ENCODE measurements around the gene XCR1. TPM values are rescaled to one million over a fixed set of nuclear protein-coding genes. Genes with fewer than 3 reads are reported as not detected.

XCR1 gene
- total and polyA plus RNA-seq, 2 experiments from 2014 or later, result not detected

DNA sequence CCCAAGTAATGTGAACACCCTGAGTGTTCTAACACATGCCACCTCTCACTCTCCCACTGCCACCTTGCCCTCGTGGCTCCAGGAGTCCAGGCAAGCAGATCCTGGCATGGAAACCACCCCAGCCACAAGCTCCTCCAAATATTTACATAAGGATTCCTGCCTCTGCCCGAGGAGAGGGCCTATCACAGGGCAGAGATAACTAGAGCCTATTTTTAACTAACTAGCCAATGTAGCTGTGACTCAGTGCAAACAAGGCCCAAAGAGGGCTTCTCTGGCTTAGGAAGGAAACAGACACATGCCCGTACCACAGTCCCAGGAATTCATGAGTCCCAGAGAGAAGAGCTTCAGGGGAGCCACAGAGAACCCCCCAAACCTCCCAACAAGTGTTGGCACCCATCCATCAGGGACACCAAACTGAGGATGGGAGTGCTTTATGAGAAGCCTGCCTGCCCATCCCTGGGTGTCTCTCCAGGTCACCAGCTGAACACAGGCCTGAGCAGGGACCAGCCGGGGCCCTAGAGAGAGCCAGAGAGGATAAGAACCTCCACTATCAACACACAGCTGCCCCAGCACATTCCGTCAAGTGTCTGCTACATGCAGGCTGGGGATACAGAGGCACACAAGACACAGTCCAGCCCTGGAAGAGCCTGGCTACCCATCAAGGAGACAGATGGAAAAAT lies 40.8 kb downstream of the XCR1 start:
- H3K27me3 Mint-ChIP-seq (ENCODE audit: insufficient read depth, low read depth, poor library complexity), result peaks cover 8% of the 10 kb centered on the region
- Histone ChIP-seq H3K79me2 (replicated peaks; ENCODE audit: insufficient read depth) (peaks cover 51% of the 10 kb centered on the region), H3F3A (replicated peaks; ENCODE audit: low read depth) (no peaks in the 10 kb centered on the region), H3K36me3 (ENCODE audit: insufficient read depth) (peaks cover 27% of the 10 kb centered on the region), H3K4me1 (ENCODE audit: insufficient read depth) (peaks cover 7% of the 10 kb centered on the region; the same call in 1 of the 2 replicates), H3K4me2 (no peak overlapping the region), H3K4me3 (no peak overlapping the region), H3K9me2 (ENCODE audit: insufficient read depth) (no peaks in the 10 kb centered on the region), H4K20me1 (replicated peaks; ENCODE audit: insufficient read depth) (peaks cover 10% of the 10 kb centered on the region), H3K27ac (ENCODE audit: low read depth) (no peak overlapping the region), H2AFZ (no peak overlapping the region), H3K27me3 (ENCODE audit: insufficient read depth) (no peaks in the 10 kb centered on the region)
- DNase-seq (ENCODE audit: low spot score), result no peak
- H3K4me3 Mint-ChIP-seq, result no peak overlapping the region; the same call in 2 of the 3 replicates
- H3K27ac Mint-ChIP-seq, result no peak overlapping the region
- ATAC-seq, result no peak
- H3K9me3 Mint-ChIP-seq, result no peaks in the 10 kb centered on the region; the same call in 2 of the 3 replicates
- peaks cover 19% of the 10 kb centered on the region for H3K36me3 Mint-ChIP-seq (ENCODE audit: low read depth)
- TF ChIP-seq, protein P1, sequence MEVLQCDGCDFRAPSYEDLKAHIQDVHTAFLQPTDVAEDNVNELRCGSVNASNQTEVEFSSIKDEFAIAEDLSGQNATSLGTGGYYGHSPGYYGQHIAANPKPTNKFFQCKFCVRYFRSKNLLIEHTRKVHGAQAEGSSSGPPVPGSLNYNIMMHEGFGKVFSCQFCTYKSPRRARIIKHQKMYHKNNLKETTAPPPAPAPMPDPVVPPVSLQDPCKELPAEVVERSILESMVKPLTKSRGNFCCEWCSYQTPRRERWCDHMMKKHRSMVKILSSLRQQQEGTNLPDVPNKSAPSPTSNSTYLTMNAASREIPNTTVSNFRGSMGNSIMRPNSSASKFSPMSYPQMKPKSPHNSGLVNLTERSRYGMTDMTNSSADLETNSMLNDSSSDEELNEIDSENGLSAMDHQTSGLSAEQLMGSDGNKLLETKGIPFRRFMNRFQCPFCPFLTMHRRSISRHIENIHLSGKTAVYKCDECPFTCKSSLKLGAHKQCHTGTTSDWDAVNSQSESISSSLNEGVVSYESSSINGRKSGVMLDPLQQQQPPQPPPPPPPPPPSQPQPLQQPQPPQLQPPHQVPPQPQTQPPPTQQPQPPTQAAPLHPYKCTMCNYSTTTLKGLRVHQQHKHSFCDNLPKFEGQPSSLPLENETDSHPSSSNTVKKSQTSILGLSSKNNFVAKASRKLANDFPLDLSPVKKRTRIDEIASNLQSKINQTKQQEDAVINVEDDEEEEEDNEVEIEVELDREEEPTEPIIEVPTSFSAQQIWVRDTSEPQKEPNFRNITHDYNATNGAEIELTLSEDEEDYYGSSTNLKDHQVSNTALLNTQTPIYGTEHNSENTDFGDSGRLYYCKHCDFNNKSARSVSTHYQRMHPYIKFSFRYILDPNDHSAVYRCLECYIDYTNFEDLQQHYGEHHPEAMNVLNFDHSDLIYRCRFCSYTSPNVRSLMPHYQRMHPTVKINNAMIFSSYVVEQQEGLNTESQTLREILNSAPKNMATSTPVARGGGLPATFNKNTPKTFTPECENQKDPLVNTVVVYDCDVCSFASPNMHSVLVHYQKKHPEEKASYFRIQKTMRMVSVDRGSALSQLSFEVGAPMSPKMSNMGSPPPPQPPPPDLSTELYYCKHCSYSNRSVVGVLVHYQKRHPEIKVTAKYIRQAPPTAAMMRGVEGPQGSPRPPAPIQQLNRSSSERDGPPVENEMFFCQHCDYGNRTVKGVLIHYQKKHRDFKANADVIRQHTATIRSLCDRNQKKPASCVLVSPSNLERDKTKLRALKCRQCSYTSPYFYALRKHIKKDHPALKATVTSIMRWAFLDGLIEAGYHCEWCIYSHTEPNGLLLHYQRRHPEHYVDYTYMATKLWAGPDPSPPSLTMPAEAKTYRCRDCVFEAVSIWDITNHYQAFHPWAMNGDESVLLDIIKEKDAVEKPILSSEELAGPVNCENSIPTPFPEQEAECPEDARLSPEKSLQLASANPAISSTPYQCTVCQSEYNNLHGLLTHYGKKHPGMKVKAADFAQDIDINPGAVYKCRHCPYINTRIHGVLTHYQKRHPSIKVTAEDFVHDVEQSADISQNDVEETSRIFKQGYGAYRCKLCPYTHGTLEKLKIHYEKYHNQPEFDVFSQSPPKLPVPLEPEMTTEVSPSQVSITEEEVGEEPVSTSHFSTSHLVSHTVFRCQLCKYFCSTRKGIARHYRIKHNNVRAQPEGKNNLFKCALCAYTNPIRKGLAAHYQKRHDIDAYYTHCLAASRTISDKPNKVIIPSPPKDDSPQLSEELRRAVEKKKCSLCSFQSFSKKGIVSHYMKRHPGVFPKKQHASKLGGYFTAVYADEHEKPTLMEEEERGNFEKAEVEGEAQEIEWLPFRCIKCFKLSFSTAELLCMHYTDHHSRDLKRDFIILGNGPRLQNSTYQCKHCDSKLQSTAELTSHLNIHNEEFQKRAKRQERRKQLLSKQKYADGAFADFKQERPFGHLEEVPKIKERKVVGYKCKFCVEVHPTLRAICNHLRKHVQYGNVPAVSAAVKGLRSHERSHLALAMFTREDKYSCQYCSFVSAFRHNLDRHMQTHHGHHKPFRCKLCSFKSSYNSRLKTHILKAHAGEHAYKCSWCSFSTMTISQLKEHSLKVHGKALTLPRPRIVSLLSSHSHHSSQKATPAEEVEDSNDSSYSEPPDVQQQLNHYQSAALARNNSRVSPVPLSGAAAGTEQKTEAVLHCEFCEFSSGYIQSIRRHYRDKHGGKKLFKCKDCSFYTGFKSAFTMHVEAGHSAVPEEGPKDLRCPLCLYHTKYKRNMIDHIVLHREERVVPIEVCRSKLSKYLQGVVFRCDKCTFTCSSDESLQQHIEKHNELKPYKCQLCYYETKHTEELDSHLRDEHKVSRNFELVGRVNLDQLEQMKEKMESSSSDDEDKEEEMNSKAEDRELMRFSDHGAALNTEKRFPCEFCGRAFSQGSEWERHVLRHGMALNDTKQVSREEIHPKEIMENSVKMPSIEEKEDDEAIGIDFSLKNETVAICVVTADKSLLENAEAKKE (CRISPR knock-in tag; IDR thresholded peaks at IDR 0.05), result no peak
- TF ChIP-seq, protein P2, sequence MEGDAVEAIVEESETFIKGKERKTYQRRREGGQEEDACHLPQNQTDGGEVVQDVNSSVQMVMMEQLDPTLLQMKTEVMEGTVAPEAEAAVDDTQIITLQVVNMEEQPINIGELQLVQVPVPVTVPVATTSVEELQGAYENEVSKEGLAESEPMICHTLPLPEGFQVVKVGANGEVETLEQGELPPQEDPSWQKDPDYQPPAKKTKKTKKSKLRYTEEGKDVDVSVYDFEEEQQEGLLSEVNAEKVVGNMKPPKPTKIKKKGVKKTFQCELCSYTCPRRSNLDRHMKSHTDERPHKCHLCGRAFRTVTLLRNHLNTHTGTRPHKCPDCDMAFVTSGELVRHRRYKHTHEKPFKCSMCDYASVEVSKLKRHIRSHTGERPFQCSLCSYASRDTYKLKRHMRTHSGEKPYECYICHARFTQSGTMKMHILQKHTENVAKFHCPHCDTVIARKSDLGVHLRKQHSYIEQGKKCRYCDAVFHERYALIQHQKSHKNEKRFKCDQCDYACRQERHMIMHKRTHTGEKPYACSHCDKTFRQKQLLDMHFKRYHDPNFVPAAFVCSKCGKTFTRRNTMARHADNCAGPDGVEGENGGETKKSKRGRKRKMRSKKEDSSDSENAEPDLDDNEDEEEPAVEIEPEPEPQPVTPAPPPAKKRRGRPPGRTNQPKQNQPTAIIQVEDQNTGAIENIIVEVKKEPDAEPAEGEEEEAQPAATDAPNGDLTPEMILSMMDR (conservative IDR thresholded peaks at IDR 0.05; ENCODE audit: low read depth in 2 of 2), result no peak
- TF ChIP-seq POLR2AphosphoS5 (IDR thresholded peaks at IDR 0.05; ENCODE audit: low read depth) (no peak), ZNF114 (CRISPR knock-in tag; IDR thresholded peaks at IDR 0.05) (no peak), EZH2phosphoT487 (IDR thresholded peaks at IDR 0.05; ENCODE audit: unreplicated experiment) (no peak), STAT1 (IDR thresholded peaks at IDR 0.05; ENCODE audit: unreplicated experiment) (no peak), ZNF331 (CRISPR knock-in tag; IDR thresholded peaks at IDR 0.05; ENCODE audit: low read depth) (no peak), NANOG (IDR thresholded peaks at IDR 0.05; ENCODE audit: borderline replicate concordance) (no peak), CREB1 (CRISPR knock-in tag; IDR thresholded peaks at IDR 0.05; ENCODE audit: low read depth) (no peak)
- TF ChIP-seq, protein P3, sequence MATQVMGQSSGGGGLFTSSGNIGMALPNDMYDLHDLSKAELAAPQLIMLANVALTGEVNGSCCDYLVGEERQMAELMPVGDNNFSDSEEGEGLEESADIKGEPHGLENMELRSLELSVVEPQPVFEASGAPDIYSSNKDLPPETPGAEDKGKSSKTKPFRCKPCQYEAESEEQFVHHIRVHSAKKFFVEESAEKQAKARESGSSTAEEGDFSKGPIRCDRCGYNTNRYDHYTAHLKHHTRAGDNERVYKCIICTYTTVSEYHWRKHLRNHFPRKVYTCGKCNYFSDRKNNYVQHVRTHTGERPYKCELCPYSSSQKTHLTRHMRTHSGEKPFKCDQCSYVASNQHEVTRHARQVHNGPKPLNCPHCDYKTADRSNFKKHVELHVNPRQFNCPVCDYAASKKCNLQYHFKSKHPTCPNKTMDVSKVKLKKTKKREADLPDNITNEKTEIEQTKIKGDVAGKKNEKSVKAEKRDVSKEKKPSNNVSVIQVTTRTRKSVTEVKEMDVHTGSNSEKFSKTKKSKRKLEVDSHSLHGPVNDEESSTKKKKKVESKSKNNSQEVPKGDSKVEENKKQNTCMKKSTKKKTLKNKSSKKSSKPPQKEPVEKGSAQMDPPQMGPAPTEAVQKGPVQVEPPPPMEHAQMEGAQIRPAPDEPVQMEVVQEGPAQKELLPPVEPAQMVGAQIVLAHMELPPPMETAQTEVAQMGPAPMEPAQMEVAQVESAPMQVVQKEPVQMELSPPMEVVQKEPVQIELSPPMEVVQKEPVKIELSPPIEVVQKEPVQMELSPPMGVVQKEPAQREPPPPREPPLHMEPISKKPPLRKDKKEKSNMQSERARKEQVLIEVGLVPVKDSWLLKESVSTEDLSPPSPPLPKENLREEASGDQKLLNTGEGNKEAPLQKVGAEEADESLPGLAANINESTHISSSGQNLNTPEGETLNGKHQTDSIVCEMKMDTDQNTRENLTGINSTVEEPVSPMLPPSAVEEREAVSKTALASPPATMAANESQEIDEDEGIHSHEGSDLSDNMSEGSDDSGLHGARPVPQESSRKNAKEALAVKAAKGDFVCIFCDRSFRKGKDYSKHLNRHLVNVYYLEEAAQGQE (IDR thresholded peaks at IDR 0.05; ENCODE audit: unreplicated experiment), result no peak
- TF ChIP-seq, protein P4, sequence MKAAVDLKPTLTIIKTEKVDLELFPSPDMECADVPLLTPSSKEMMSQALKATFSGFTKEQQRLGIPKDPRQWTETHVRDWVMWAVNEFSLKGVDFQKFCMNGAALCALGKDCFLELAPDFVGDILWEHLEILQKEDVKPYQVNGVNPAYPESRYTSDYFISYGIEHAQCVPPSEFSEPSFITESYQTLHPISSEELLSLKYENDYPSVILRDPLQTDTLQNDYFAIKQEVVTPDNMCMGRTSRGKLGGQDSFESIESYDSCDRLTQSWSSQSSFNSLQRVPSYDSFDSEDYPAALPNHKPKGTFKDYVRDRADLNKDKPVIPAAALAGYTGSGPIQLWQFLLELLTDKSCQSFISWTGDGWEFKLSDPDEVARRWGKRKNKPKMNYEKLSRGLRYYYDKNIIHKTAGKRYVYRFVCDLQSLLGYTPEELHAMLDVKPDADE (IDR thresholded peaks at IDR 0.05), result no peak
- H3K4me1 Mint-ChIP-seq, result peaks cover 8% of the 10 kb centered on the region
